AG08395 (cell line): ENCODE measurements around the gene MGAT5.

Experiments
- DNase-seq: peaks from one replicate; pipeline ENCODE4 v3.0.0; 2012; ENCODE audit warnings: mixed read lengths, low spot score

MGAT5 gene

DNA sequence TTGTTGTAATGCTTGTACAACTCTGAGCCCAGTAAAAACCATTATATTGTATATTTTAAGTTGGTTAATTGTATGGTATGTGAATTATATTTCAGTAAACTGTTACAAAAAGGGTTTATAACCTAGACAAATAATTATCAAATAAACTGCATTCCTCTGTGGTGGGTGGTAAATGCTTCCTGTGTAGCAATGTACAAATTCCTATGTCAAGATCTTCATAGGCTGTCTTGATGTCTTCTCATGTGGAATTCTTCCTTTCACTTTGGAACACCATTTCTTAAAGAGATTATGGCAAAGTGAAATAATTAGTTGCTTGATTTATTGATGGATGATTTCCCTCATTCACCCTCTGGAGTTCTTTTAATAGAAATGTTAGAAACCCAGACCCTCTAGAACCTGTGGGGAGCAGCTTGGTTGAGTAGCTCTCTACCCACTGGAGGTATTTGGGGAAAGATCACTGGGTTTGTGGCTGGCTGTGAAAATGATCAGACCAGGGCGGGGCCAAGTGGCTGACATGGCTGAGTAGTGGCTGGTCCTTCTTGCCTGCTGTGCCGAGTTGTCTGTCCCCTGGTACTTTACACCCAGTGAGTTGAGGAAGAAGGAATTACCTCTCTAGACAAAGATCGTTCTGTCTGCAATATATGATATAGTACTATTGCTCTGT, 22.4 kb upstream of the MGAT5 start:
- DNase-seq, result no peak

DNA sequence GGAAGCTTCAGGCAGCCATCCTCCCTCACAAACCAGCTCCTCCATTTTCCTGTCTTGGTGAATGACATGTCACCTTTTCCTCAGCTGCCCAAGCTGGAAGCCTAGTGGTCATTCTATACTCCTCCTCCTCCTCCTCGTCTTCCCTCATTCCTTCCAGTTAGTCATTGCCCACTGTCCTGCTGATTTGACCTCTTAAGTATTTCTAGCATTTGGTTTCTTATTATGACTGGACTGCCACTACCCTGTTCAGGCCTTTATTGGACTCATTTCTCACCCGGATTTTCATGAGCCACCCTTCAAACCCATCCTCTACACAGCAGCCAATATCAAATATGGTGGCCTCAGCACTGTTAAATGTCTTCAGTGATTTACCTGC, 21.9 kb upstream of the MGAT5 start:
- DNase-seq, result peak; percentile 60

DNA sequence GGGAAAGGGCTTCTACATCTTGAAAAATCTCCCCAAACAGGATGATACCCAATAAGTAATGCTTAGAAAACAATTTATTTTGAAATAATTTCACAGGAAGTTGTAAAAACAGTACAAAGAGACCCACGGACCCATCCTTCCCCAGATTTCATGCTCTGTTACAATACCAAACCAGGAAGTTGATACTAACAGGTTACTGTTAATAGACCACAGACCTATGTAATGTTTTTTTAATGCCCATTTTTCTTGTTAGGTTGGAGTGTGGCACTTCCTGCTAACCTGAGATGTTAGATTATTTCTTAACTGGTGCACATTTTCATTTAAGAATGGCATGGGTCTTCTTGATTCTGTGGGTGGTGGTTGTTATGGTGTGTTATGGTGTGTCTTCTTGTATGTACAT, 21.4 kb upstream of the MGAT5 start:
- no peak for DNase-seq

DNA sequence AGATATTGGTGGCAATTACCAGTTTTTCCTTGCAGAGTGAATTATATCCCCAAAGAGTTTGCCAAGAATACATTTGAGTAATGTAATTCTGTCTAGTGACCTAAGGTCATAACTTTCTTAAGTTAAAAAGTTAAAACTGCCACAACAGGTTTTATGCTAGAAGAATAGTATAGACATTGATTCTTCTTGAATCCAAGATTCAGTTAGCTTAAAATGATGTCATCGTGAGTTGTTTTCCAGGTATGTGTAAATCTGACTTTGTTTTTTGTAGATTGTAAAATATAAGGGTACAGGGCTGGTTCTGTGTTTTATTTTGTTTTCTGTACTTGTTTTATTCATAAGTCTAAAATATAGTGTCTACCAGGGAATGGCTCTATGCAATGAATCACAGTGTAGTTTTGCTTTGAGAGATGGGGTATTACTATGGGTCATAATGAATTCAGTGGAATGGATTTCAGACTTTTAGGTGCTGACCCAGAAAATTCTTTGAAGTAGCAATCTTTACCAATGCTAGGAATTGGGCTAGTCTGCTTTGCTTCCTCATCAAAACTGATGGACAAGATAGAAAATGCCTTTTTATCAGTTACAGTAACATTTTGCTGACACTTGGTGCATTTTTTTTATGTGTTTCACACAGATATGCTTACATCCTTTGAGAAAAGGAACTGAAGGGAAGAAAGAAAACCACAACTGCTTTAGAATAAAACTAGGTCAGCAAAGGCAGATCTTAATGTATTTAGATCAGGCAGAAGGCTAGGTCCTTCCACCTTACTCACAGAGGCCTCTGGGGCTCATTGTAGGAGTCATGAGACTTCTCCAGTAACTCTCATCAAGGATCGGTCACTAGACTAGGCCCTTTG, 20.8 kb upstream of the MGAT5 start:
- peak; percentile 4 for DNase-seq

DNA sequence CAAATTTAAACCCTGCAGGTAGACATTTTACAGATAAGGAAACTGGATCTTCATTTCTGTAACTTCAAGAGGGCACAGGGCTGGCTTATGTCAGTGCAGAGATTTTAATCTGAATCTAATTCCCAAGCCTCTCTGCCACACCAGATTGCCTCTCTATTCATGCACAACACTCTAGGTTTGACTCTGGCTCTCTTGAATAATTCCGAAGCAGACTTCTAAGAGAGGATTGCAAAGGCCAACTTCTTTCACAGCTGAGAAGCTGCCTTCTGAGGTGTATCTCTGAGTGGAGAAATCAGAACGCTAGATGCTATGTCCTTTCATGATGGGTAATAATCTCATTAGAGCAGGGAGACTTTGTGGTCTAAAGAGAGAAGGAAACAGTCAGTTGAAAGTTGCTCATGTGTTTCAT, 20.1 kb upstream of the MGAT5 start:
- DNase-seq, result no peak

DNA sequence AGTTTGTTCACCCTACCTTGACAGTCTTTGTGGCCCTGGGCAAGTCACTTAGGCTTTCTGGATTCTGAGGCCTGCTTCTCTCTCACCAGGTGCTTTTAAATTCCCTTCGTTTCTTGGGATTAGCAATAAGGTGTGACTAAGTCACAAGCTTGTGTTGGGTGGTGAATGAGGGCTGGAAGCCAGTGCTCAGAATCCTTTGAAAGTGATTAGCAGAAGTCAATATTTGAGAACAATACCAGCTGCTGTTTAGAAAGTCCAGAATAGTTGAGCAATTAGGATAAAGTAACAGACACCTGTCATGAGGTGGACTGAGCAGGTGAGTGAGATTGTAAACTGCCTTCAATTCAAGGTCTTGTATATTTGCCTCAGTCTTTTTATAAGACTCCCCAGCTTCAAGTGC, 19.3 kb upstream of the MGAT5 start:
- DNase-seq, result no peak

DNA sequence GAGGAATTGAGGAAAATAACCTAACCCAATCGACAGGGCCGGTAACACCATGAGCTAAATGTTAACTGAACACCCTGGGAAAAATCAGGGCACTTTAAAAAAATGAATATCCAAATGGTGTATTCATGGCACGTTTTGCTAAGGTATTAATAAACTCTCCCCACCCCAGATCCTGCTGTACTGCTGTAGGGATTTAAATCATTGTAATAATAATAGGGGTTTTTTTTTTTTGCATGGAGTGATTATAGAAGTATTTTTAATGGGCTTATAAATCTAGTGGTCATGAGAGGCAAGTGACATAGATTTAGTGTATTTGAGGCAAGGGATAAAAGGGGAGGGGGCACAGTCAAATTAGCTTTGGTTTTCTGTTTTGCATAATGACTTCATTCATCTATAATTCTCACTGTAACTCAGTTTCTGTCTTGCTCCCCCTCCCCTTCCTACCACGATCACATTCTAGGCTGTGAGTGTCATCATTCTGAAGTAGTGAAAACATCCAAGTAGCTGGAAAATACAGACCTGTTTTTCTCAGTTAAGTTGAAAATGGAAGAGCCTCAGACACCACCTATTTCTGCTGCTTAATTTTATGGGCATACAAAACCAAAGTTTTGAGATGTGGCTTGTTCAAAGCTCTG, 18.2 kb upstream of the MGAT5 start:
- peak; percentile 13 for DNase-seq

DNA sequence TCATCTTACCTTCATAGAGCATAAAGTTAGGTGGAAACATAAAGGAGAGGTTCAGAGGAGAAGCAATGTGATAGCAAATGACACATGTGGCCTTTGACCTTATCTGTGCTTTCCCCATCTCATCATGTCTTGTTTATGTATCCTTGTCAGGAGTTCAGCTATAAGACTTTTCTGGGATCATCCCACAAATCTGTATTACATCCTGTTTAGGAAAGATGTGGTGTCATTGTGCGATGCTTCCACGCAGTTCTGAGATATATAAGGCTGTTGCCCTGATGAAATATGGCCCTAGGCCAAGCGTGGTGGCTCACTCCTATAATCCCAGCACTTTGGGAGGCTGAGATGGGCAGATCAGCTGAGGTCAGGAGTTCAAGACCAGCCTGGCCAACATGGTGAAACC, 15.5 kb upstream of the MGAT5 start:
- DNase-seq, result no peak

DNA sequence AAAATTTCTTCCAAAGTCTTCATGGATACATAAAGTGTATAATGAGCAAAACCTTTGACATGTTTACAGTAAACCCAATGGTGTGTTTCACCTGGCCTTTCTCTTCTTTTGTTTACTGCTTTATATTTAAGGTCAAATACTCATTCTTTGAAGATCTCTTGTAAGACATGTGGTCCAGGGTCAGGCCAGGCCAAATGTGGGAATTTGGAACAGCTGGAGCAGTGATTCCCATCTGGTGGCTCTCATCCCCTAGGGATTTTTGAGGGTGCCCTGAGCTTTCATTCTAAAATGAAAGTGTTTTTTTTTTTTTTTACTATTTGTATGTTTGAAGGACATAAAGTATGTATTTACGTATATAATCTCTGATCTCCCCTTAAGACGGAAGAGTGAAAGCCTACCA, 13.8 kb upstream of the MGAT5 start:
- DNase-seq, result no peak

DNA sequence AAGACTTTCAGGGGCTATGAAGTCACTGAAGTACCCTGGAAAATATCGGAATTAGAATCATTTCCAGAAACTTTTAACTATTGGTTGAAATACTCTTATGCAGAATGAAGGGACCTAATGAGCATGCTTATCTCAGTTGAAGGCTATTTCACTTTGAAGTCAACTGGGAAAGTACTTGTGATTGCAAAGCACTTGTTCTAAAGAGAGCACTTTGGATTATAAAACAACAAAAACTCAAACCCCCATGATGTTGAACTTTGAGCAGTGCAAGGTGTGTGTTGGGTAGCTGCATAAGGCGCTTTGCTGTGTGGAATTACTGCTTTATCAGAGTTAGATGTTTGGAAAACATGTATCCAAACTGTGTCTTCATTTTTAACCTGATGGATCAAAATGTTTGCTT, 12.0 kb upstream of the MGAT5 start:
- DNase-seq, result no peak

DNA sequence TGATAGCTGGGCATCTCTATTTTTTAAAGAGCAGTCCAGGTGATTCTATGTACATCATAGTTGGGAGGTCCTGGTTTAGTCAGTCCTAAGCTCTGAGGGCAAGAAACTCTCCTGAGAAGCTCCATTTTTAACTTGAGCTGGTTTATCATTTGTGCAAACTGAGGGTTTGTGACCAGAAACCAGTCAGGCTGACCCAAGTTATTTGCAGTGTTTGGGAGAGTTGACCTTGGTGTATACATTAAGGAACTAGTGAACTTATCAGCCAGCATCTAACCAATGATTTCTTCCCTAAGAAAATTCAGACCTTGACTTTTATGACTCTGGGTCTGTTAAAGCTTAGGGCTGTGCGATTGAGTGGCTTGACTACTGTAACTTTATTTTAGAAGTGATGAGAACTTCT, 10.6 kb upstream of the MGAT5 start:
- no peak for DNase-seq

DNA sequence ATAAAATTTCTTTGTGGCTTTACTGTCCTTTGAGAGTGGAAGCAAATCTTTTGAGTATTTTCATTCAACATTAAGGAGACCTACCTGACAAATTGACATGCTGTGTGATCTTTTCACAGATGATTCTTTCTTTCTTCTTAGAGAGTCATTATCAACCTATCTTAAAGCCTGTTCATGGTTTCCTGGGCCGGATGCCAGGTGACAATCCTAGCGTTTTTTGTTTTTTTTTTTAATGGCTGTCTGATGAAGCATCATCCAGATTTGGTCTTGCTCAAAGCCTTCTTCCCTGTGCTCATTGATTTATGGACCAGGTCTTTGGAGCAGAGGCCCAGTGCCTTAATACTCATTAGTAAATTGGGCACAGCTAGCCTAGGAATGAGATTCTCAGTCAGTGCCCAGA, 9.8 kb upstream of the MGAT5 start:
- DNase-seq, result peak; percentile 17

DNA sequence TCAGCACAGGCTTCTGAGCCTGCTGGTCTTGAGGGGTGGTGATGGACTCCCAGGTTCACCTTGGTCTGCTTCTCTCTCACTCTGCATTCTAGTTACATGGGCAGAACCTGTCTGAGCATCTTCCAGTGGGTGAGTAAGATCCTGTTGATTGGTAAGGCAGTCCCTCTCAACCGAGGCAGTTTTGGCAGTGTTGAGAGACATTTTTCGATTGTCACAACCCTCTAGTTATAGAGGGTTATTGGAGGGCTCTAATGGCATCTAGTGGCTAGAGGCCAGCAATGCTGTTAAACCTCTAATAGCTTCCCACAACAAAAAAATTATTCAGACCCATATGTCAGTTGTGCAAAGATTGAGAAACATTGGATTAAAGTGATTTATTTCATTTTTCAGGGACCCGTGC, 9.3 kb upstream of the MGAT5 start:
- DNase-seq, result peak; percentile 13

DNA sequence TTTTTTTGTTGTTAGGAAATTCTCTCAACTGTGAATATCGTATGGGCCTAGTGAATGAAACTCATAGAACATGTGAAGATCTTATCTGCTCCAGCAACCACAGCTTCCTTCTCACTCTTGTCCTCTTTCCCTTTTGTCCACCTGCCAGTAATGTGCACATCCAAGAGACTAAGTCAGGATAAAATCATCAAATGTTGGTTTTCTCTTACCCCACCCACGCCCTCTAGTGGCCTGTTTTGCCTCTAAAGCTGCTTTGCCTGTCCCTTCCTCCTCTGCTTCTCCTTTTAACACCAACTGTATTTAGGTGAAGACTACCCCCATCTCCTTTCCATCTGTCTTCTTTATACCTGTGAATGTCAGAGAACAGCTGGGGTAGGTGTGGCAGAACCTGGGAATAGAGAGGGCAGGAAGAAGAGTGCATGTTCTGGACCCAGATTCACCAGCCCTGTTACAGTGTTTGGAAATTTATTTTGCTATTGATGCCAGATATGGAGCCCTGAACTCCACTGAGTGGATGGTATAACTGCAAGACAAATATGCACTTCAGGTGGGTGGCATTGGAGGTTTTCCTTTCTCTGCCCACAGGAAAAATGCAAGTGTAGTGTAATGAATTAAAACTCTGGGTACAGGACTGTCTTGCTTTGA, 8.4 kb upstream of the MGAT5 start:
- DNase-seq, result peak; percentile 62

DNA sequence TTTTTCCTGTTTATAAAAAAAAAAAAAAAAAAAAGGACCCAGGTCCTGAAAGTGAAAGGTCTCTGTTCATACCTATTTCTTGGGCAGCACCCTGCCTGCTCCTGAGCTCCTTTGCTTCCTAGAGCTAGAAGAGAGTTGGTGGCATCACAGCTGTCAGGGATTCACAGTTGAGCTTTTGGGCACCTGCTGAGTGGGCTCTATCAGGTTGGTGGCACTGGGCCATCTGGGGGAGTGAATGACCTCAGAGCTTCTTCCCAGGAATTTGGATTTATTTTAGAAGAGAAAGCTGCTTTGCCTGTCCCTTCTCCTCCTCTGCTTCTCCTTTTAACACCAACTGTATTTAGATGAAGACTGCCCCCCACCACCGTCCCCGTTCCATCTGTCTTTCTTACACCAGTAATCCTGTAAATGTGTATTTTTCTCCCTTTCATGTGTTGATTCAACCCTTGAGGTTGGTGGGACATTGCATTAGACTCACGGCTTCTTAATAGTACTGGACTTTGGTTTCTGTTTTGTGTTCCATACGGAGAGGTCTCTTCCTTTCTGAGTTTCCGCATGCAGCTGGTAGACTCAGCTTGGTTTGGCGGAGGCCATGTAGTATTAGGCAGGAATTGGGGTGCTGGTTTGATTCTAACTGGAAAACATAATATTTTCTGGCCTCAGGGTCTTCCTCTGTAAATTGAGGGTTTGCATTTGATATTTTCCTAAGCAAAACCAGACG, 7.6 kb upstream of the MGAT5 start:
- DNase-seq, result no peak

DNA sequence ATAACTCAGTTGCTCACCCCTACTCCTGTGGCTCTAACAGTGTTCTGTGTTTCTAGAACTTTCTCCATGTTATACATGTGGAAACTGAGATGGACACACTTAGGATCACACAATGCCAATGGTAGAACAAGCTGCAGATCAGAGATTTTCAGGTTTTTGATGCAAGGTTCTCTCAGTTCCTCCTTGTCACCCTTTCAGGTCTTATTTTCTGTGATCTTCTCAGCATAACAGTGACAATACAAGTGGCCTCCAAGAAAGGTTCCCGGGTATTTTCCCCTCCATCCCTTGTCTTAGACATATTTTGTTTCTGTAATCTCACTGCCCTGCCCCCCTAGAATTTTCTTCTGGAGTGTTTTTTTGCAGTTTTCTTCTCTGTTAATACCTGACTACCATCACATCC, 6.2 kb upstream of the MGAT5 start:
- no peak for DNase-seq

DNA sequence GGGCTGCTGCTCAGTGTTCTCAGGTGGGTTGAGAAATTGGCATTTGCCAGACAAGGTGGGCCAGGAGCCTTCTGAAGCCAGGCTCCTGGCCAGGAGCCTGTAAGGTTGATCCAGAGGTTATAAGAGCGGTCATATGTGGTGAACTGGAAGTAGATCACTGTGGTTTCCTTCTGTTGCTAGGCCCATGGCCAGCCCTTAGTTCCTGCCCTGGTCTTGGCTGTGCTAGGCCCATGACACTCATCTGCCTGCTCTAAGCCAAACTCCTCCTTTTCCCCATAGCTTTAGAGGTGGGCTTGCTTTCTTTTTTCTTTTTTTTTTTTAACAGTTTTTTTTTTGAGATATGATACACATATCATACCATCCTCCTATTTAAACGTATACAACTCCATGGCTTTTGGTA, 5.0 kb upstream of the MGAT5 start:
- no peak for DNase-seq

DNA sequence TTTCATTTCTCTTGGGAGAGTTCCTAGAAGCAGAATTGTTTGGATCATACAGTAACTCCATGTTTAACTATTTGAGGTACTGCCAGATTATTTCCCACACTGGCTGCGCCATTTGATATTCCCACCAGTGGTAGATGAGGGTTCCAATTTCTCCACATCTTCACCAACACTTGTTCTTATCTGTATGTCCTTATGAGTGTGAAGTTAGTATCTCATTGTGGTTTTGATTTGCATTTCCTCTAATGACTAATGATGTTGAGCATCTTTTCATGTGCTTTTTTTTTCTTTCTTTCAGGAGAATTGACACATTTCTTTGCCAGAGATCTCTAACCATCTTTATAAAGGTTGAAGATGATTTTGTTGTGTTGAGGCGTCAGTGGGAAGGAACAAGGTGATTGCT, 4.1 kb upstream of the MGAT5 start:
- no peak for DNase-seq

DNA sequence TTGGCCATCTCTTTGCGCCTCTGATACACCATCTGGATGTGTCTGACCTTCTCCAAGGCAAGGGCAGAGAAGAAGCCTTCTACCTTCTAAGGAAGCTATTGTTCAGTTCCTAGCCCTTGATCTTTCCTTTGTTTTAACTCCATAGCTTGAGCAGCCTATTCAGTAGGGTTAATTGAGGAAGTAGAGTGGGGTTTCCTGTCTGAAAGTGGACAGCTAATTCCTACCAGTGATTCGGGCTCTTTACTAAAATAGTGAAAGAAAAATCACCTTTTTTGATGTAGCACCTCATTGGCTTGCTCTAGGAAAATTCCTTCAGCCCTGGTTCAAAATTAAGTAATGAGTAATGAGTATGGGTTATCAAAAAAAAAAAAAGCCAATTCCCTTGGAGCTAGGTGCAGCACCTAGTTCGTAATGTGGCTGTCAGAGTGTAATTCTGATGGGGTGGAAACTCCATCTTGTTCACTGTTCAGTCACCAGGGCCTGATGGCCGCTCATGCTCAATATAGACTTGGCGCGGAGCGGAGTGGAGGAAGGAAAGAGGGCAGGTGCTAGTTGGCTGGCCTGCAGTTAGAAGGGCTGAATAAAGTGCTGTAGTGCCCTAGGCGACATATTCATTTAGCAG, 2.9 kb upstream of the MGAT5 start:
- DNase-seq, result no peak

DNA sequence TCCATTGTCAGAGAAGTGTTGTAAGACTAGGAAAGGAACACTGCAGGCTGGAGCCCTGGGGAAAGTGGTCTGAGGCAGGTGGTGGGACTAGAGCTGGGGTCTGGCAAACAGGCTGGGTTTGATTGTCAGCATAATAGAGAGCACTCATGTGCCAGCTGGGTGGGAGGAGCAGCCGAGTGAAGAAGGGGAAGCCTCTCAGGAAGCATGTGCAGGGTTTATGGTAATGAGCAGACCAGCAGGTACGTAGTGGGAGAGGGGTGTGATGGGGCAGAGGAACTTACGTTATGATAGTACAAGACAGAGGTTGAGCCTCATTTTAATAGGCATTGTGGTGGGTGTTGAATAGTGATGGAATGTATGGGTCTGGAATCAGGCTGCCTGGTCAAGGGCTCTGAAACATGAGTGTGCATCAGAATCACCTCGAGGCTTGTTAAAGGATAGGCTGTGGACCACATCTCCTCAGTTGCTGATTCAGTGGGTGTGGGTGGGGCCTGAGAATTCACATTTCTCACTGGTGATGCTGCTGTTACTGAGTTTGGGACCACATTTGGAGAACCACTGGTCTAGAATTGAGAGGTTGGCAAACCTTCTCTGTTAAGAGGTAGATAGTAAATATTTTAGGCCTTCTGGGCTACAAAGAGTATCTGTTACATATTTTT, 1.7 kb upstream of the MGAT5 start:
- DNase-seq, result peak; percentile 48

DNA sequence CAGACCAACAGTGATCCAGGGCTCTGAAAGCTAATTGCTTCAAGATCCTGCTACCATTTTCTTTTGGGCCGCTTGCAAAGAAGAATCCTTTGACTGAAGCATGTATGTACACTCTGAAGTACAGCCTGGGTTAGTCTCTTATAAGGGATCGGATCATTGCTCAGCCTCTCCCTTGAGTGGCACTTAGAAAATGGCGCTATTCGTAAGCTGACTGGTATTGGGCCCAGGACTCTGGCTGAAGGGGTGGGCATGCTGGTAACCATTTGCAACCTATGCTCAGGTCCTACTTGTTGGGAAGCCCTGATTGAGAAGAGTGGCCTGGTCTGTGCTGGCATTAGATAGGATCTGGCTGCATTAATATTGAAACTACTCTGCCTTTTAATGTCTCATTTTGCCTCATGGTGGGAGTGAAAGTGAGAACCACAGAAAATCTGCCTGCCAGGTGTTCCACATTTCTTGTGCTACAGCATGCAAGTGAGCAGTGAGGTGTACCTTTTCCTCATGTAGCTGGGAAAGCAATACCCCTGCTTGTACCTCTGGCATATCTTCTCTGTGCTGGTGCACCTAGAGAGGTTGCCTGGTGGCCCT, 661 bp upstream of the MGAT5 start:
- no peak for DNase-seq
